ENCODE results near the gene ZNF501. TPM values are rescaled to one million over a fixed set of nuclear protein-coding genes. Genes with fewer than 3 reads are reported as not detected.

Gene ZNF501
- total RNA-seq, 1 experiment from 2014 or later, result 4.9 TPM

DNA sequence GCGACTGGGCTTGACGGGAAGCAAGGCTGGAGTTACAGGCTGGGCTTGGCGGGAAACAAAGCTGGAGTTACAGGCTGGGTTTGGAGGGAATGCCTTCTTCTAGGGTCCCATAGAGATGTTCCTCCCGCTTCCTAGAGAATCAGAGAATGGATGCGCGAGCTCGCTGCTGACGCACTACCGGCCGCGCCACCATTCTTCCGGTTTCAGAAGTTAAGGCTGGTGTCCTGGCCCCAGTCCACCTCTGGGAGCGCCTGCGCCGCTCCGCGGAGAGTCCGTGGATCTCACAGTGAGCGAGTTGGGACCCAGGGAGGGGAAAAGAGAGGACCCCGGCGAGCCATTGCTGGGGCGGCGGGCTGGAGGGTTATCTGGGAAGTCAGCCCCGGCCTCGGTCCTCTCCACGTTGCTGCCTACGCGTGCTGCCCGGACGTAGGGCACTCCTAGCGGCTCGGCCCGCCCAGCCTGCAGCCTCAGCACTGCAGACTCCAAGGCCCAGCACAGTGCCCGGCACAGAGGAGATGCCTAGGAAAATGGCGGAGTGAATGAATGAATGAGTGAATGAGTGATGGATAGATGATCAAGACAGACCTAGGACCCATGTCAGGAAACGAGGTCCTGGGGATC is 16.9 kb upstream of the ZNF501 start, which contains the start of gene ZNF502:
Gene ZNF502 (plus strand): TSS at position 206 of the 621 bp plus-strand sequence. CDS start 7,602 bp downstream, outside the sequence.
- H3K18ac ChIP-seq (ENCODE audit: insufficient read length, low read depth, low read length), result peak within 1 kb of the TSS; percentile 60
- Mint-ChIP-seq H3K4me1 (no peaks in the 10 kb centered on the region), H3K4me3 (peak within 1 kb of the TSS in 1 of 2 experiments; percentile 83; a peak in 3 of 5 replicates), H3K27me3 (ENCODE audit: low read depth) (peaks cover 8% of the 10 kb centered on the region), H3K27ac (no peak within 1 kb of the TSS), H3K9me3 (peaks cover 76 to 77% of the 10 kb centered on the region in 2 experiments), H3K36me3 (ENCODE audit: insufficient read depth in 1 of 3, low read depth in 3 of 3) (peaks cover 0 to 7% (median 5%) of the 10 kb centered on the region in 3 experiments; a peak in 6 of 7 replicates)
- no peak within 1 kb of the TSS for H2BK120ac ChIP-seq (ENCODE audit: low read depth, low read length, poor library complexity, severe bottlenecking)
- H3T11ph ChIP-seq (ENCODE audit: low read length), result no peak within 1 kb of the TSS
- H3K27me3 ChIP-seq (ENCODE audit: insufficient read depth, low read length), result no peaks in the 10 kb centered on the region
- no peaks in the 10 kb centered on the region for H3K79me1 ChIP-seq (ENCODE audit: insufficient read depth, low read depth, low read length, poor library complexity, severe bottlenecking)
- no peak within 1 kb of the TSS for H2AK5ac ChIP-seq (ENCODE audit: insufficient read length, low read length)
- no peak within 1 kb of the TSS for H2BK15ac ChIP-seq (ENCODE audit: low read depth, low read length)
- peak within 1 kb of the TSS; percentile 8 for H4K5ac ChIP-seq (ENCODE audit: insufficient read length, low read depth, low read length)
- no peak within 1 kb of the TSS for H2BK12ac ChIP-seq (ENCODE audit: insufficient read length, low read depth, low read length)
- no peak within 1 kb of the TSS for H2BK20ac ChIP-seq (ENCODE audit: low read depth, low read length, poor library complexity, severe bottlenecking)
- H3K4ac ChIP-seq (ENCODE audit: low read depth, low read length), result no peak within 1 kb of the TSS
- no peaks in the 10 kb centered on the region for H3K23me2 ChIP-seq (ENCODE audit: insufficient read length, low read depth, low read length, poor library complexity, severe bottlenecking)
- H4K20me1 ChIP-seq (ENCODE audit: control insufficient read depth, insufficient read depth, insufficient read length), result no peaks in the 10 kb centered on the region
- no peak within 1 kb of the TSS for H3K56ac ChIP-seq (ENCODE audit: insufficient read length, low read depth, low read length)
- H3K4me1 ChIP-seq (ENCODE audit: insufficient read depth, low read length), result no peaks in the 10 kb centered on the region
- no peaks in the 10 kb centered on the region for H3K79me2 ChIP-seq (ENCODE audit: insufficient read depth, low read length)
- no peak within 1 kb of the TSS for H3K27ac ChIP-seq (ENCODE audit: insufficient read length, low read depth, low read length)
- peak; percentile 76 for DNase-seq
- H3K4me2 ChIP-seq (ENCODE audit: insufficient read depth, insufficient read length, low read length), result peak within 1 kb of the TSS; percentile 81
- H3K9me3 ChIP-seq (ENCODE audit: control insufficient read depth, low read depth, low read length), result peaks cover 11% of the 10 kb centered on the region
- no CpG with 5 or more reads among the region's 36 CpGs for WGBS (ENCODE audit: extremely low coverage, insufficient read length, low lambda C conversion rate)
- no peak within 1 kb of the TSS for H2BK5ac ChIP-seq (ENCODE audit: insufficient read length, low read length)
- H4K8ac ChIP-seq (replicated peaks; ENCODE audit: insufficient read length, low read depth, low read length), result peak within 1 kb of the TSS; percentile 34
- H2AFZ ChIP-seq (ENCODE audit: low read length), result no peak within 1 kb of the TSS
- 0 out of 2 replicates have a peak within 1 kb of the TSS, but pooled peaks have one; percentile 63 for H3K14ac ChIP-seq (ENCODE audit: insufficient read depth, low read length)
- H3K9ac ChIP-seq (ENCODE audit: extremely low read depth, insufficient read length, low read length), result peak within 1 kb of the TSS; percentile 57
- no peak within 1 kb of the TSS for H3K23ac ChIP-seq (ENCODE audit: insufficient read length, low read depth, low read length)
- TF ChIP-seq, protein P1, sequence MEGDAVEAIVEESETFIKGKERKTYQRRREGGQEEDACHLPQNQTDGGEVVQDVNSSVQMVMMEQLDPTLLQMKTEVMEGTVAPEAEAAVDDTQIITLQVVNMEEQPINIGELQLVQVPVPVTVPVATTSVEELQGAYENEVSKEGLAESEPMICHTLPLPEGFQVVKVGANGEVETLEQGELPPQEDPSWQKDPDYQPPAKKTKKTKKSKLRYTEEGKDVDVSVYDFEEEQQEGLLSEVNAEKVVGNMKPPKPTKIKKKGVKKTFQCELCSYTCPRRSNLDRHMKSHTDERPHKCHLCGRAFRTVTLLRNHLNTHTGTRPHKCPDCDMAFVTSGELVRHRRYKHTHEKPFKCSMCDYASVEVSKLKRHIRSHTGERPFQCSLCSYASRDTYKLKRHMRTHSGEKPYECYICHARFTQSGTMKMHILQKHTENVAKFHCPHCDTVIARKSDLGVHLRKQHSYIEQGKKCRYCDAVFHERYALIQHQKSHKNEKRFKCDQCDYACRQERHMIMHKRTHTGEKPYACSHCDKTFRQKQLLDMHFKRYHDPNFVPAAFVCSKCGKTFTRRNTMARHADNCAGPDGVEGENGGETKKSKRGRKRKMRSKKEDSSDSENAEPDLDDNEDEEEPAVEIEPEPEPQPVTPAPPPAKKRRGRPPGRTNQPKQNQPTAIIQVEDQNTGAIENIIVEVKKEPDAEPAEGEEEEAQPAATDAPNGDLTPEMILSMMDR (conservative IDR thresholded peaks at IDR 0.05), result no peak
- no peak within 1 kb of the TSS for H4K91ac ChIP-seq (ENCODE audit: insufficient read length, low read depth, low read length)

Data from H9 (cell line).